ENCODE measurements around the gene CCDC81. TPM values are rescaled to one million over a fixed set of nuclear protein-coding genes. Genes with fewer than 3 reads are reported as not detected.

The CCDC81 gene
- total RNA-seq, result 2.8 TPM

GRCh38 chr11:86374586-86374985 lies at the start of gene CCDC81:
Gene CCDC81 (plus strand): TSS chr11:86374887. CDS start chr11:86375164, 277 bp downstream.

Other genes with a start within 250 kb of the CCDC81 start
- 51.6 TPM for gene EED, start 130.1 kb upstream of the CCDC81 start, total RNA-seq
- 47.6 TPM for gene HIKESHI, start 72.6 kb upstream of the CCDC81 start, total RNA-seq

All from parietal lobe (tissue), 1 donor.